ENCODE results near the gene FIGN. TPM values are rescaled to one million over a fixed set of nuclear protein-coding genes. Genes with fewer than 3 reads are reported as not detected.

The FIGN gene
- total and polyA plus RNA-seq, 2 of the 8 experiments (the other 6 are each of a cell fraction or from before 2014, with no cell fraction given), result 5.0 to 22.8 TPM

GRCh38 chr2:163570391-163570790 is 165.4 kb downstream of the FIGN start (continued):
- TF ChIP-seq CTBP2 (IDR thresholded peaks at IDR 0.05; ENCODE audit: borderline replicate concordance, insufficient read depth, insufficient read length, low read length), result no peak
- TF ChIP-seq POLR2A (IDR thresholded peaks at IDR 0.05; ENCODE audit: control extremely low read depth in 1 of 2, low read depth in 2 of 2, low read length in 2 of 2), result no peak
- TF ChIP-seq YY1 (IDR thresholded peaks at IDR 0.05; ENCODE audit: low read depth, low read length), result no peak
- no peak for TF ChIP-seq PHF8 (conservative IDR thresholded peaks at IDR 0.05; ENCODE audit: low read depth, low read length)
- no peak for TF ChIP-seq NANOG (IDR thresholded peaks at IDR 0.05; ENCODE audit: insufficient read depth, low read depth, low read length, poor library complexity, severe bottlenecking)
- no peak for TF ChIP-seq SP2 (IDR thresholded peaks at IDR 0.05; ENCODE audit: low read length)
- no peak for TF ChIP-seq RNF2 (IDR thresholded peaks at IDR 0.05; ENCODE audit: borderline replicate concordance, low read depth, low read length, missing control alignments, poor library complexity, severe bottlenecking)
- no peak for TF ChIP-seq MAFK (IDR thresholded peaks at IDR 0.05; ENCODE audit: low read depth, low read length)
- TF ChIP-seq HDAC6 (IDR thresholded peaks at IDR 0.05; ENCODE audit: low read depth, low read length), result no peak

Data from H1 (cell line).